Smooth muscle cell (in vitro differentiated cells): Measurements from ENCODE around the gene MCF2L2. TPM values are rescaled to one million over a fixed set of nuclear protein-coding genes. Genes with fewer than 3 reads are reported as not detected.

Experiments used
- DNase-seq: peaks from one replicate; lab custom pipeline; 2025; ENCODE audit not compliant: unreplicated experiment; lab: John Stamatoyannopoulos, UW
- H2AFZ ChIP-seq: fragments of 200-600 bp; sonication (generic); 2 replicates; pipeline ENCODE4 v1.6.0; 2016; ENCODE audit warnings: antibody characterized with exemption, low read depth, mild to moderate bottlenecking
- H3F3A ChIP-seq: fragments of 200-600 bp; sonication (generic); 2 replicates; pipeline ENCODE4 v1.6.0; 2017; ENCODE audit warnings: antibody characterized with exemption, low read depth
- H3K27ac ChIP-seq: fragments of 200-600 bp; sonication (generic); 2 replicates; pipeline ENCODE4 v1.5.1; 2016; ENCODE audit warnings: low read depth, mild to moderate bottlenecking
- H3K27me3 ChIP-seq: fragments of 200-600 bp; sonication (generic); 2 replicates; pipeline ENCODE4 v1.6.1; 2016; ENCODE audit warnings: low read depth, mild to moderate bottlenecking
- H3K36me3 ChIP-seq: fragments of 200-600 bp; sonication (generic); 2 replicates; pipeline ENCODE4 v1.5.1; 2016; ENCODE audit warnings: low read depth
- H3K4me1 ChIP-seq: fragments of 200-600 bp; sonication (generic); 2 replicates; pipeline ENCODE4 v1.5.1; 2016; ENCODE audit warnings: low read depth
- H3K4me2 ChIP-seq: fragments of 200-600 bp; sonication (generic); 2 replicates; pipeline ENCODE4 v1.6.0; 2016; ENCODE audit warnings: mild to moderate bottlenecking
- H3K4me3 ChIP-seq: fragments of 200-600 bp; sonication (generic); 2 replicates; pipeline ENCODE4 v1.5.1; 2016; ENCODE audit warnings: mild to moderate bottlenecking
- H3K79me2 ChIP-seq: fragments of 200-600 bp; sonication (generic); 2 replicates; pipeline ENCODE4 v1.6.0; 2016; ENCODE audit warnings: low read depth, mild to moderate bottlenecking
- H3K9ac ChIP-seq: fragments of 200-600 bp; sonication (generic); 2 replicates; pipeline ENCODE4 v1.6.0; 2016; ENCODE audit warnings: low read depth
- H3K9me3 ChIP-seq: fragments of 200-600 bp; sonication (generic); replicated peaks from 2 replicates; pipeline ENCODE4 v1.5.1; 2016; ENCODE audit warnings: low read depth
- H4K20me1 ChIP-seq: fragments of 200-600 bp; sonication (generic); 2 replicates; pipeline ENCODE4 v1.6.0; 2016; ENCODE audit warnings: low read depth
- WGBS: methylation state at CpG from one replicate; pipeline ENCODE4 v1.1.7; 2016; ENCODE audit warnings: low lambda C conversion rate; 5-methylcytosine and 5-hydroxymethylcytosine counted together
- polyA plus RNA-seq: library from polyadenylated mRNA; unstranded; fragments of >200 nt; fragmentation: Nextera tagmentation; extraction: Ambion mirVana; gene quantifications from 2 replicates; pipeline ENCODE4 v1.2.1, GENCODE V29; 2016
- total RNA-seq: library from RNA; depleted of rRNA; stranded (reverse); fragments of >200 nt; gene quantifications from 2 replicates; pipeline ENCODE4 v1.2.3, GENCODE V29; 2014
- TF ChIP-seq, protein P1 (sequence below): fragments of 200-600 bp; sonication (generic); IDR thresholded peaks from 2 replicates; pipeline ENCODE4 v1.5.1; 2017; ENCODE audit warnings: borderline replicate concordance, mild to moderate bottlenecking, antibody characterized with exemption; ENCODE audit not compliant: insufficient read depth, poor library complexity, severe bottlenecking

The MCF2L2 gene
- total and polyA plus RNA-seq, 2 experiments from 2014 or later, result 0.09 TPM; not detected in 1

DNA sequence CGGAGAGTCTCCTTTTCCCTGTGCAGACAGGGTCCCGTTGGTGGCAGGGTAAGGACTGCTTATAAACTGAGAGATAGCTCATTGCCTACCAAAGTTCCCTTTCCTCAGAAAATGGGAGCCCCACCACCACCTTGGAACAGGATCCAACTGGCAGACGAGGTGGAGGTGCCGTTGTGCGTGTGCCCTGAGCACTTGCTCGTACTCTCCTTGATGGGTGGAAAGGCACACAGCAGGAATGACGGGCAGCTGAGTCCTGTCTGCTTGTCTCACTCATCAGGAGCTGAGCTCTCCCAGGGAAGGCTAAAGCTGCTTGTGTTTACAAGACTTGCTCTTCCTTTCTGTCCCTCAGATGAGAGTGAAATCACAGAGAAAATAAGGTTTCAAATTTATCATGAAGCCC, 114.7 kb downstream of the MCF2L2 start:
- Histone ChIP-seq H3K4me2 (no peak overlapping the region), H3K36me3 (no peaks in the 10 kb centered on the region), H3K4me3 (no peak overlapping the region), H3K9me3 (no peaks in the 10 kb centered on the region), H4K20me1 (no peaks in the 10 kb centered on the region), H3F3A (no peaks in the 10 kb centered on the region), H3K79me2 (no peaks in the 10 kb centered on the region), H2AFZ (no peak overlapping the region), H3K27me3 (no peaks in the 10 kb centered on the region), H3K9ac (no peak overlapping the region), H3K27ac (no peak overlapping the region), H3K4me1 (no peaks in the 10 kb centered on the region)
- TF ChIP-seq, protein P1, sequence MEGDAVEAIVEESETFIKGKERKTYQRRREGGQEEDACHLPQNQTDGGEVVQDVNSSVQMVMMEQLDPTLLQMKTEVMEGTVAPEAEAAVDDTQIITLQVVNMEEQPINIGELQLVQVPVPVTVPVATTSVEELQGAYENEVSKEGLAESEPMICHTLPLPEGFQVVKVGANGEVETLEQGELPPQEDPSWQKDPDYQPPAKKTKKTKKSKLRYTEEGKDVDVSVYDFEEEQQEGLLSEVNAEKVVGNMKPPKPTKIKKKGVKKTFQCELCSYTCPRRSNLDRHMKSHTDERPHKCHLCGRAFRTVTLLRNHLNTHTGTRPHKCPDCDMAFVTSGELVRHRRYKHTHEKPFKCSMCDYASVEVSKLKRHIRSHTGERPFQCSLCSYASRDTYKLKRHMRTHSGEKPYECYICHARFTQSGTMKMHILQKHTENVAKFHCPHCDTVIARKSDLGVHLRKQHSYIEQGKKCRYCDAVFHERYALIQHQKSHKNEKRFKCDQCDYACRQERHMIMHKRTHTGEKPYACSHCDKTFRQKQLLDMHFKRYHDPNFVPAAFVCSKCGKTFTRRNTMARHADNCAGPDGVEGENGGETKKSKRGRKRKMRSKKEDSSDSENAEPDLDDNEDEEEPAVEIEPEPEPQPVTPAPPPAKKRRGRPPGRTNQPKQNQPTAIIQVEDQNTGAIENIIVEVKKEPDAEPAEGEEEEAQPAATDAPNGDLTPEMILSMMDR, result no peak
- WGBS, result 79% methylated on average over 7 of the region's 7 CpGs
- DNase-seq, result no peak

DNA sequence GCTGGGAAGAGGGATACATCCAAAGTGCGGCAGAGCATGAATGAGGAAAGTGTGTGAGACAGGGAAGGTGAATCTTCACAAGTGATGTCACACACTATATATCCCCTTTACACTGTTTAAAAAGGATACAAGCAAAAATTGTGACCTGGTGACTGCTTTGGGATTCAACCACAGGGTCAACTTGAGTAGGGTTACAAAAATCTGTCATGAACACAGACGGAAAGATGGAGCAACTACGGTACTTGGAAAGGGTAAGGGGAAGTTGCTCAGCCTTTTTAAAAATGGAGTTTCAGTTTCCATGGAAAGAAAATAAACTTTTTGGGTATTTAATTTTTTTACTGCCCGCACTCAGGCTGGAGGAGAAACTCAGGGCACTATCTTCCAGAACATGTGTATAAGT, 115.1 kb downstream of the MCF2L2 start:
- Histone ChIP-seq H3K27ac (no peak overlapping the region), H3K9ac (no peak overlapping the region), H3K79me2 (no peaks in the 10 kb centered on the region), H4K20me1 (no peaks in the 10 kb centered on the region), H3K27me3 (no peaks in the 10 kb centered on the region), H3K4me3 (no peak overlapping the region), H3K9me3 (no peaks in the 10 kb centered on the region), H3K4me1 (no peaks in the 10 kb centered on the region), H3K36me3 (no peaks in the 10 kb centered on the region), H3F3A (peaks cover 2% of the 10 kb centered on the region), H3K4me2 (no peak overlapping the region), H2AFZ (no peak overlapping the region)
- no peak for DNase-seq
- TF ChIP-seq, protein P1, result no peak
- WGBS, result 93% methylated on average over 4 of the region's 4 CpGs

DNA sequence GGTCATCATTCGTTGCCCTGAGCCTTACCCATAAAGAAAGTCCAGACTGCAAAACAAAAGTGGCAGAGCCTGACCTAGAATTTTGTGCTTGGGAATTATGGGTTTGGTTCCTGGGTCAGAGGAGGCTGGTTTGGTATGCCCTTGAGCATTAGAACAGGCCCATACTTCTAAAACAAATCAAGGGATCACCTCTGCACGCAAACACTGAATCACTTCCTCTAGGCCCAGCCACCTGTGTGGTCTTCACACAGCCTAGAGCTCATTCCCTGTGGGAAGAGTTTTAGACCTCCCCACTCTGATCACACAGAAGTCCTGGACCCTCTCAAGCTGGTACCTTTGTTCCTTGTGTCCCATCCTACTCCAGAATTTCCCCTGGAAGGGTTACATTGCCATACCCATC, 116.0 kb downstream of the MCF2L2 start:
- Histone ChIP-seq H3F3A (peaks cover 7% of the 10 kb centered on the region), H3K27ac (no peak overlapping the region), H3K4me3 (no peak overlapping the region), H3K4me1 (no peaks in the 10 kb centered on the region), H4K20me1 (no peaks in the 10 kb centered on the region), H3K79me2 (no peaks in the 10 kb centered on the region), H3K9ac (no peak overlapping the region), H3K27me3 (no peaks in the 10 kb centered on the region), H3K36me3 (no peaks in the 10 kb centered on the region), H3K9me3 (no peaks in the 10 kb centered on the region), H3K4me2 (no peak overlapping the region), H2AFZ (no peak overlapping the region)
- TF ChIP-seq, protein P1, result no peak
- whole genome bisulfite sequencing, result 86% methylated on average over 2 of the region's 2 CpGs
- DNase-seq, result no peak

DNA sequence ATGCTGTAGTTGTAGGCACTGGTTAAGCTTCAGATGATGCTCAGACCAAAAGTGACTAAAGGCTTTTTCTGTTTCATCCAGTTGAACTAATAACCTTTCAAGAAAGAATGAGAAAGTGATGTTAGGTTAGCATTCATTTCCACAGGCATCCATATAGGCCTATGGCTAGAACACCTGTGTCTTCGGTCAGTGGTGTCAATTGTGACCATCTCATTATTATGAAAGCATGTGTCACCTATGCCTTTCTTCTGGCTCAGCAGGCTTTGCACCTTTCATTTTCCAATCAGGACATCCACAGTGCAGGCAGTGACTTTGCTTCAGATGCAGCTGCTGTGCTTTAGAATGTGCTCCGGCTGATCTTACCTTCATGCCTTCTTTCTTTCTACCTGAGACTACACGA, 117.5 kb downstream of the MCF2L2 start:
- Histone ChIP-seq H3K79me2 (no peaks in the 10 kb centered on the region), H3K36me3 (no peaks in the 10 kb centered on the region), H3K27me3 (no peaks in the 10 kb centered on the region), H3F3A (peaks cover 11% of the 10 kb centered on the region), H3K4me3 (no peak overlapping the region), H3K27ac (no peak overlapping the region), H3K4me2 (no peak overlapping the region), H2AFZ (no peak overlapping the region), H4K20me1 (no peaks in the 10 kb centered on the region), H3K4me1 (no peaks in the 10 kb centered on the region), H3K9me3 (no peaks in the 10 kb centered on the region), H3K9ac (no peak overlapping the region)
- no peak for DNase-seq
- 96% methylated on average over 3 of the region's 3 CpGs for WGBS
- TF ChIP-seq, protein P1, result no peak
